Endothelial cell of umbilical vein (primary cell): Measurements from ENCODE around the gene MAPK8. TPM values are rescaled to one million over a fixed set of nuclear protein-coding genes. Genes with fewer than 3 reads are reported as not detected.

Experiments
- BruUV-seq: library from RNA; stranded (reverse); fragments of 400-500 nt; replicated peaks from 2 replicates; lab custom pipeline; 2021; lab: Mats Ljungman, UMichigan
- CTCF ChIA-PET: fragments of 300-600, 350-600 bp; sonication (Branson Sonifier 250); formaldehyde crosslinking; loops from one replicate; lab custom pipeline; 2021; ENCODE audit warnings: antibody characterized with exemption, inconsistent platforms; lab: Charles Lee
- POLR2A ChIA-PET: fragments of 300-600, 350-600 bp; sonication (Branson Sonifier 250); formaldehyde crosslinking; loops from one replicate; lab custom pipeline; 2021; ENCODE audit warnings: antibody characterized with exemption, inconsistent platforms; lab: Charles Lee
- DNase-seq: peaks from one replicate; pipeline ENCODE4 v3.0.0-alpha.2; 2011; ENCODE audit warnings: low read depth, low spot score
- FAIRE-seq: peaks from 2 replicates; lab custom pipeline; 2011; peaks lifted over from hg19 to GRCh38; lab: Jason Lieb, UNC
- H2AFZ ChIP-seq: 2 replicates; pipeline ENCODE4 v1.6.0; 2012; ENCODE audit warnings: low read depth, low read length, control low read depth, inconsistent platforms
- H3K27ac ChIP-seq: 2 replicates; pipeline ENCODE4 v1.5.1; 2011; ENCODE audit warnings: low read depth, mild to moderate bottlenecking, control low read depth, low read length, moderate library complexity; ENCODE audit not compliant: insufficient read depth
- H3K27me3 ChIP-seq, 2 experiments: 2 replicates each; pipeline versions ENCODE4 v1.6.0 to v1.6.1; 2011; ENCODE audit warnings: low read length in 2 of 2, mixed read lengths in 1 of 2; ENCODE audit not compliant: control insufficient read depth in 2 of 2, insufficient read depth in 2 of 2
- H3K36me3 ChIP-seq, 2 experiments: 2 replicates in 1 of 2; 3 replicates in 1 of 2; pipeline ENCODE4 v1.5.1; 2011; ENCODE audit warnings: low read length in 2 of 2, mild to moderate bottlenecking in 1 of 2, moderate library complexity in 1 of 2; ENCODE audit not compliant: control insufficient read depth in 2 of 2, insufficient read depth in 2 of 2; ENCODE audit errors: extremely low read depth in 1 of 2
- H3K4me1 ChIP-seq: 3 replicates; pipeline ENCODE4 v1.5.1; 2011; ENCODE audit warnings: mild to moderate bottlenecking, low read length; ENCODE audit not compliant: control insufficient read depth, insufficient read depth; ENCODE audit errors: extremely low read depth
- H3K4me2 ChIP-seq: 2 replicates; pipeline ENCODE4 v1.6.1; 2011; ENCODE audit warnings: low read length, control low read depth, mixed read lengths; ENCODE audit not compliant: insufficient read depth
- H3K4me3 ChIP-seq, 3 experiments: fragments of 200-600 bp in 1 of 3; sonication (generic), shearing (Covaris generic) in 1 of 3; replicated peaks in 1 of 3; 2 replicates each; pipeline ENCODE4 v1.5.1; 2011 to 2016; ENCODE audit warnings: control low read depth in 3 of 3, low read length in 3 of 3, mild to moderate bottlenecking in 2 of 3, inconsistent platforms in 1 of 3, low read depth in 1 of 3, moderate library complexity in 1 of 3; ENCODE audit not compliant: insufficient read depth in 1 of 3
- H3K79me2 ChIP-seq: 2 replicates; pipeline ENCODE4 v1.6.0; 2012; ENCODE audit warnings: low read length, inconsistent platforms; ENCODE audit not compliant: control insufficient read depth, insufficient read depth
- H3K9ac ChIP-seq: replicated peaks from 2 replicates; pipeline ENCODE3; 2011; ENCODE audit warnings: low read length, control low read depth; ENCODE audit not compliant: insufficient read depth; ENCODE audit errors: extremely low read depth
- H3K9me1 ChIP-seq: replicated peaks from 3 replicates; pipeline ENCODE4 v1.6.0; 2011; ENCODE audit warnings: mild to moderate bottlenecking, low read length; ENCODE audit not compliant: control insufficient read depth, insufficient read depth; ENCODE audit errors: extremely low read depth
- H3K9me3 ChIP-seq: replicated peaks from 2 replicates; pipeline ENCODE4 v1.5.1; 2012; ENCODE audit warnings: low read length, inconsistent platforms; ENCODE audit not compliant: control insufficient read depth, insufficient read depth
- H4K20me1 ChIP-seq: replicated peaks from 2 replicates; pipeline ENCODE3; 2011; ENCODE audit warnings: mild to moderate bottlenecking, low read length; ENCODE audit not compliant: control insufficient read depth, insufficient read depth; ENCODE audit errors: extremely low read depth
- EZH2 ChIP-seq: IDR thresholded peaks from 2 replicates; pipeline ENCODE4 v1.6.1; 2012; ENCODE audit warnings: borderline replicate concordance, low read depth, mild to moderate bottlenecking, moderate library complexity, low read length, inconsistent platforms; ENCODE audit not compliant: severe bottlenecking
- FOS ChIP-seq: IDR thresholded peaks from 2 replicates; pipeline ENCODE4 v1.6.1; 2011; ENCODE audit warnings: mild to moderate bottlenecking, low read length, moderate library complexity, borderline replicate concordance; ENCODE audit not compliant: insufficient read depth
- GATA2 ChIP-seq: IDR thresholded peaks from 2 replicates; pipeline ENCODE4 v1.7.0; 2011; ENCODE audit warnings: low read depth, mild to moderate bottlenecking, moderate library complexity, mixed read lengths, low read length; ENCODE audit not compliant: insufficient read length, insufficient read depth
- JUN ChIP-seq: IDR thresholded peaks from 2 replicates; pipeline ENCODE4 v1.6.1; 2011; ENCODE audit warnings: borderline replicate concordance, low read depth; ENCODE audit not compliant: insufficient read length, insufficient read depth
- MYC ChIP-seq: IDR thresholded peaks from one replicate; pipeline ENCODE4 v1.6.1; 2011; ENCODE audit warnings: mild to moderate bottlenecking, low read depth, low read length
- POLR2A ChIP-seq: IDR thresholded peaks from 2 replicates; pipeline ENCODE4 v1.6.1; 2012; ENCODE audit warnings: low read depth, mild to moderate bottlenecking, control low read depth, low read length
- POLR2AphosphoS5 ChIP-seq: IDR thresholded peaks from 2 replicates; pipeline ENCODE4 v1.6.1; 2012; ENCODE audit warnings: low read depth, mild to moderate bottlenecking, control low read depth, low read length, moderate library complexity; ENCODE audit not compliant: insufficient read depth
- dilution Hi-C: fragments of 300-500 bp; cut with MboI; formaldehyde crosslinking; loops from one replicate; pipeline ENCODE4 v1.15.0; 2019; ENCODE audit warnings: low sequenced_read_pairs; ENCODE audit not compliant: extremely low pct_ligation_motif_present
- intact Hi-C: fragments of 100-400 bp; cut with micrococcal nuclease; formaldehyde crosslinking; loops from one replicate; pipeline ENCODE4 v1.10.0; 2022
- polyA plus RNA-seq, 4 experiments: library from polyadenylated mRNA; depleted of rRNA in 3 of 4; stranded (reverse) in 3 of 4; unstranded in 1 of 4; fragments of >200 nt; gene quantifications; 2 replicates each; pipeline versions ENCODE4 v1.2.1 to v1.2.3, GENCODE V29; 2011 to 2012; ENCODE audit warnings: missing spikeins in 1 of 4
- total RNA-seq: library from RNA; stranded (reverse); gene quantifications from 2 replicates; pipeline ENCODE4 v1.2.3, GENCODE V29; 2021
- TF ChIP-seq, protein P1 (sequence below), 2 donors: IDR thresholded peaks; 1 replicate in 1 of 2; 2 replicates in 1 of 2; pipeline ENCODE4 v1.5.1; 2011; ENCODE audit warnings: low read length in 2 of 2, mild to moderate bottlenecking in 2 of 2, moderate library complexity in 2 of 2, control low read depth in 1 of 2, inconsistent platforms in 1 of 2, low read depth in 1 of 2; ENCODE audit not compliant: insufficient read depth in 1 of 2; ENCODE audit errors: extremely low read depth in 1 of 2

MAPK8 gene
- total and polyA plus RNA-seq, 2 donors (not counting 3 experiments of a cell fraction or from before 2014, with no cell fraction given), result 25.3 to 56.2 TPM

DNA sequence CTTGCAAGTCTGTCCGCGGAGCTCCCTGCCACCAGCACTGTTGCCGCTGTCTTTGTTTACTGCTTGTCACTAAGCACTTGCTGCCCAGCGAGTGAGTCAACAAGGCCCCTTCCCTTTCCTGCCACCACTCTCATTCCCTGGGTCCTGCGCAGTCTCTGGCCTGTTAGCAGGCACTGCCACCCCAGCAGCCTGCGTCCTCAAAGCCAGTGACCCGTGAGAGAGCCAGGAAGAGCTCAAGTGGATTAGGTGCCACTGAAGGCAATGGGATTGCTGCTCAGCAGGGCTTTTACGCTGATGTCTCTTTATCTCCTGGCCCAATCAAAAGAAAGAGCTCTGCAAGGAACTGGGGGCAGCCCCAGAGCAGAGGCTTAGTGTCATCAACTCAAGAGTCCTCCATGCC is 31.8 kb upstream of the MAPK8 start, which contains the start of gene FRMPD2:
FRMPD2 (minus strand) TSS at position 61 of the 400 bp plus-strand sequence. CDS start 129 bp downstream, outside the sequence.
- Histone ChIP-seq H2AFZ (no peak within 1 kb of the TSS), H3K4me2 (no peak within 1 kb of the TSS), H4K20me1 (no peaks in the 10 kb centered on the region), H3K4me3 (no peak within 1 kb of the TSS), H3K79me2 (no peaks in the 10 kb centered on the region), H3K36me3 (no peaks in the 10 kb centered on the region), H3K27me3 (peaks cover 5 to 10% of the 10 kb centered on the region in 2 experiments), H3K9ac (no peak within 1 kb of the TSS), H3K4me1 (no peaks in the 10 kb centered on the region), H3K9me1 (no peaks in the 10 kb centered on the region), H3K27ac (no peak within 1 kb of the TSS), H3K9me3 (no peaks in the 10 kb centered on the region)
- CTCF ChIA-PET, result no interaction called here
- dilution Hi-C loops (no loop called here), intact Hi-C loops (no loop called here)
- FAIRE-seq, result no peak
- no TSS peak for BruUV-seq
- POLR2A ChIA-PET, result no interaction called here
- TF ChIP-seq MYC (no peak), EZH2 (no peak), POLR2A (no peak), POLR2AphosphoS5 (no peak), GATA2 (no peak), JUN (no peak), FOS (no peak)
- TF ChIP-seq, protein P1, sequence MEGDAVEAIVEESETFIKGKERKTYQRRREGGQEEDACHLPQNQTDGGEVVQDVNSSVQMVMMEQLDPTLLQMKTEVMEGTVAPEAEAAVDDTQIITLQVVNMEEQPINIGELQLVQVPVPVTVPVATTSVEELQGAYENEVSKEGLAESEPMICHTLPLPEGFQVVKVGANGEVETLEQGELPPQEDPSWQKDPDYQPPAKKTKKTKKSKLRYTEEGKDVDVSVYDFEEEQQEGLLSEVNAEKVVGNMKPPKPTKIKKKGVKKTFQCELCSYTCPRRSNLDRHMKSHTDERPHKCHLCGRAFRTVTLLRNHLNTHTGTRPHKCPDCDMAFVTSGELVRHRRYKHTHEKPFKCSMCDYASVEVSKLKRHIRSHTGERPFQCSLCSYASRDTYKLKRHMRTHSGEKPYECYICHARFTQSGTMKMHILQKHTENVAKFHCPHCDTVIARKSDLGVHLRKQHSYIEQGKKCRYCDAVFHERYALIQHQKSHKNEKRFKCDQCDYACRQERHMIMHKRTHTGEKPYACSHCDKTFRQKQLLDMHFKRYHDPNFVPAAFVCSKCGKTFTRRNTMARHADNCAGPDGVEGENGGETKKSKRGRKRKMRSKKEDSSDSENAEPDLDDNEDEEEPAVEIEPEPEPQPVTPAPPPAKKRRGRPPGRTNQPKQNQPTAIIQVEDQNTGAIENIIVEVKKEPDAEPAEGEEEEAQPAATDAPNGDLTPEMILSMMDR (IDR thresholded peaks at IDR 0.05; ENCODE audit: extremely low read depth in 1 of 2, insufficient read depth in 1 of 2, low read depth in 1 of 2, low read length in 2 of 2), result no peak
- DNase-seq, result no peak
